Motor neuron (in vitro differentiated cells): ENCODE data around the gene S100P. TPM values are rescaled to one million over a fixed set of nuclear protein-coding genes. Genes with fewer than 3 reads are reported as not detected.
"Not testable (repeated sequence)": the region's sequence is repeated elsewhere in the genome, so short reads cannot be mapped to it uniquely, and the experiment has no call there.

Experiments
- ATAC-seq, 8 experiments: fragments of 200-7000 bp; cut with Tn5 transposase; replicated peaks in 6 of 8; 2 replicates each; pipeline ENCODE4 v1.8.0; 2021; ENCODE audit warnings: mild to moderate bottlenecking in 8 of 8, moderate library complexity in 8 of 8
- H3K27ac ChIP-seq, 2 donors: fragments of 250-450 bp; sonication (Bioruptor Pico); 2 replicates each; pipeline ENCODE4 v1.9.0; 2021; ENCODE audit warnings: antibody characterized with exemption in 2 of 2, mild to moderate bottlenecking in 2 of 2, moderate library complexity in 1 of 2
- H3K4me1 ChIP-seq, 2 donors: fragments of 250-450 bp; sonication (Bioruptor Pico); replicated peaks in 1 of 2; 2 replicates each; pipeline ENCODE4 v1.6.1; 2021; ENCODE audit warnings: antibody characterized with exemption in 2 of 2, mild to moderate bottlenecking in 2 of 2, moderate library complexity in 1 of 2
- H3K4me3 ChIP-seq, 5 donors: fragments of 250-450 bp; sonication (Bioruptor Pico); 2 replicates each; pipeline ENCODE4 v1.9.0; 2021; ENCODE audit warnings: antibody characterized with exemption in 5 of 5, mild to moderate bottlenecking in 5 of 5, moderate library complexity in 4 of 5
- WGBS, 10 experiments: fragments of 450-650 bp; shearing (Covaris generic); methylation state at CpG; one replicate each; pipeline ENCODE4 v1.0.0; 2022; 5-methylcytosine and 5-hydroxymethylcytosine counted together
- in situ Hi-C, 9 experiments: fragments of 400-800 bp; cut with MboI; loops; one replicate each; pipeline ENCODE4 v1.15.0; 2021; ENCODE audit warnings: low sequenced_read_pairs in 9 of 9, low pct_unique_long_range_greater_than_20kb in 2 of 9; ENCODE audit not compliant: unreplicated experiment in 9 of 9
- total RNA-seq, 8 experiments: library from RNA; unstranded; fragments of 300-600 nt; gene quantifications; 2 replicates each; pipeline versions ENCODE4 v1.2.3 to v1.2.4, GENCODE V29; 2022

S100P gene
- total RNA-seq, 8 experiments from 2014 or later: 0.64 to 11.9 (median 2.3) TPM; not detected in 1

DNA sequence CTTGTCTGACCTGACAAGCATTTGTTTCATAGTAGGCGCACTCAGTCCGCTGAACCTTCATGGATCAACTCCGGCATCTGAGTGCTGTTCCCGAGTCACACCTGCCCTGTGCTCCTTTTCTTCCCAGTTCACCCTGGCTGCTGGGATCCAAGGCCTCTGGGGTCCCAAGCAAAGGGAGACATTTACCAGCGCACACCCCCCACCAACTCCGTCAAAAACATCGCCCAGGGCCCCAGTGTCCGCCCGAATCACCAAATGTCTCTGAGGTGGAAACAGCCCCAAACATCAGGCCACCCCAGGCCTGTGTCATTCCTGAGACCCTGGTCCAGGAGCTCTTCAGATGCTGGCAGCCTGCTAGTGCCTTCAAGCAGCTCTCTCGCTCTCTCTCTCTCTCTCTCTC is 27.4 kb downstream of the S100P start:
- H3K27ac ChIP-seq: no peak overlapping the region

DNA sequence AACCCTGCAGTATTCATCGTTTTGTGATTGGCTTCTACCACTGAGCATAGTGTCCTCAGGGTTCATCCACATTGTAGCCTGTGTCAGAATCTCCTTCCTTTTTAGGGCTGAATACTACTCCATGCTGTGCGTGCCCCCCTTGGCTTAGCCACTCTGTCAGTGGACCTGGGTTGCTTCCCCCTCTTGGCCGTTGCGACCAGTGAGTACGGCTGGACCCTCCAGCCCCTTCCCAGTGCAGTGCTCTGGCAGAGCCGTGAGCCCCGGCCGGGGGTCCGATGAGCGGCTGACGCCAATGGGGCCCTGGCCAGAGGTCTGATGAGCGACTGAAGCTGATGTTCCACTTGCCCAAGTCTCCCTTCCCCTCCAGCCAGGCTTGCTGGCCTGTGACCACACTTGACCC is 29.2 kb downstream of the S100P start:
- in situ Hi-C loops: loop anchor here in 6 of 9 experiments (25.0 kb wide), 4 partner anchors 164 to 364 kb away; partner anchors contain the start of genes GRPEL1 (in 3 of the 6) and TADA2B (in 1 of the 6)
- 86 to 100% (median 97%) methylated on average over 6 to 11 of the region's 12 CpGs; no CpG with 5 or more reads in 5 of the 10 experiments for WGBS, 10 experiments
- no peak overlapping the region for H3K27ac ChIP-seq
- peaks cover 12 to 22% of the 10 kb centered on the region in 2 donors for H3K4me1 ChIP-seq
- H3K4me3 ChIP-seq: no peak overlapping the region
- no peak for ATAC-seq

More for the DNA sequence above, 27.4 kb downstream of the S100P start:
- Histone ChIP-seq H3K4me3 (no peak overlapping the region), H3K4me1 (peaks cover 9 to 19% of the 10 kb centered on the region in 2 donors)
- in situ Hi-C loops: loop anchor here in 6 of 9 experiments (25.0 kb wide), 4 partner anchors 166 to 366 kb away; partner anchors contain the start of genes GRPEL1 (in 3 of the 6) and TADA2B (in 1 of the 6)
- 76 to 100% (median 97%) methylated on average over 1 to 6 of the region's 10 CpGs; no CpG with 5 or more reads in 4 of the 10 experiments for WGBS, 10 experiments
- ATAC-seq: no peak

DNA sequence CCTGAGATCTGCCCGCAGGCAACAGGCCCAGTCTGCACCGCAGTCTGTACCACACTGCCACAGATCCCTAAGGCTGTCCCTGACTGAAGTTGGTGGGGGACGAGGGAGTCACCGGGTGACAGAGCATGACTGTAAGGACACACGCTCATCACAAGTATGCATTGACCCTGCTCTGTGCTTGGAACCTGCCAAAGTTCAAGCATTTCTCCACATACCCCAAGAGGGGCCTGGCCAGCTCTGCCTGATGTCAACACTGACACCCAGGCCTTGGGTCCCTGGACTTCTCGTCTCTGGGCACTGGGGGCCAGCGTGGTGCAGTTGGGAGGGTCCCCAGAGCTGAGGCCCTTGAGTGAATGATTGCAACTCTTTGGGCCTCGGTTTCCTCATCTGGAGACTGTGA is 30.2 kb downstream of the S100P start:
- peaks cover 12 to 18% of the 10 kb centered on the region in 2 donors for H3K4me1 ChIP-seq
- H3K27ac ChIP-seq: no peak overlapping the region
- WGBS, 10 experiments: 64 to 100% (median 90%) methylated on average over 1 to 6 of the region's 8 CpGs; no CpG with 5 or more reads in 5 of the 10 experiments
- no peak for ATAC-seq
- no peak overlapping the region for H3K4me3 ChIP-seq
- in situ Hi-C loops: loop anchor here in 6 of 9 experiments (25.0 kb wide), 4 partner anchors 163 to 363 kb away; partner anchors contain the start of genes GRPEL1 (in 3 of the 6) and TADA2B (in 1 of the 6)

DNA sequence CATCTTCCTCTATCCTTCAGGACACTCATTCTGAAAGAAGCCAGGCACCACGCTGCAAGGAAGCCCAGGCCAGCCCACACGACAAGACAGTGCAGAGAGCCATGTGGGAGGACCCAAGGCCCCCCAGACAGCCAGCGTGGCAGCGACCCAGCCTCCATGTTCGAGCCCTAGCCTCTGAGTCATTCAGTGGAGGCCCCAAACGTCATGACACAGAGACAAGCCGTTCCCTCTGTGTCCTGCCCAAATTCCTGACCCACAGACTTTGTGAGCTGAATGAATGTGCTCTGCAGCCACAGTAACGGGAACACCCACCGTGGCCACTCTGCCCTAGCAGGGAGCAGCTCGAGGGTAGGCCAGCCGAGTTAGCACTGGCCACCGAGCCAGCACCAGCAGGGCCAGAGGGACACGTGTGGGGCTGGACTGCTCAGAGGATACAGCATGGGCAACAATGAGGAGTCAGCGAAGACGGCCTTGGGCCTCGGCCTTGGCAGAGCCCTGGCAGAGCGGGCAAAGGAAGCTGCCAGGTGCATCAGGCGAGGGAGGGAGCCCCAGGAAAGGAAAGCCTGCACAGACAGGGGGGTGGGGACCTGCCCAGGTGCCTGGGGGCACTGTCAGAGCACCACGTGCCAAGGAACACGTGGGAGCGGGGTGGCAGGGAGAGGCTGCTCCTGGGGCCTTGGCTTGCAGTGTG is 30.9 kb downstream of the S100P start:
- Histone ChIP-seq H3K27ac (no peak overlapping the region), H3K4me1 (peaks cover 12 to 18% of the 10 kb centered on the region in 2 donors), H3K4me3 (no peak overlapping the region)
- peak in 3 of 8 experiments; percentile 38 to 79 (median 75) for ATAC-seq
- in situ Hi-C loops: loop anchor here in 6 of 9 experiments (25.0 kb wide), 4 partner anchors 163 to 363 kb away; partner anchors contain the start of genes GRPEL1 (in 3 of the 6) and TADA2B (in 1 of the 6)
- WGBS, 10 experiments: 40 to 100% (median 84%) methylated on average over 1 to 8 of the region's 21 CpGs; no CpG with 5 or more reads in 4 of the 10 experiments

- WGBS, 10 experiments: 84 to 100% (median 100%) methylated on average over 1 to 5 of the region's 16 CpGs; no CpG with 5 or more reads in 5 of the 10 experiments
- H3K27ac ChIP-seq, ATAC-seq, in situ Hi-C loops, H3K4me3 ChIP-seq: not testable (repeated sequence)
- peaks cover 13 to 18% of the 10 kb centered on the region in 2 donors for H3K4me1 ChIP-seq
These were observed 31.8 kb downstream of the S100P start for GRCh38 chr4:6725427-6725961.

DNA sequence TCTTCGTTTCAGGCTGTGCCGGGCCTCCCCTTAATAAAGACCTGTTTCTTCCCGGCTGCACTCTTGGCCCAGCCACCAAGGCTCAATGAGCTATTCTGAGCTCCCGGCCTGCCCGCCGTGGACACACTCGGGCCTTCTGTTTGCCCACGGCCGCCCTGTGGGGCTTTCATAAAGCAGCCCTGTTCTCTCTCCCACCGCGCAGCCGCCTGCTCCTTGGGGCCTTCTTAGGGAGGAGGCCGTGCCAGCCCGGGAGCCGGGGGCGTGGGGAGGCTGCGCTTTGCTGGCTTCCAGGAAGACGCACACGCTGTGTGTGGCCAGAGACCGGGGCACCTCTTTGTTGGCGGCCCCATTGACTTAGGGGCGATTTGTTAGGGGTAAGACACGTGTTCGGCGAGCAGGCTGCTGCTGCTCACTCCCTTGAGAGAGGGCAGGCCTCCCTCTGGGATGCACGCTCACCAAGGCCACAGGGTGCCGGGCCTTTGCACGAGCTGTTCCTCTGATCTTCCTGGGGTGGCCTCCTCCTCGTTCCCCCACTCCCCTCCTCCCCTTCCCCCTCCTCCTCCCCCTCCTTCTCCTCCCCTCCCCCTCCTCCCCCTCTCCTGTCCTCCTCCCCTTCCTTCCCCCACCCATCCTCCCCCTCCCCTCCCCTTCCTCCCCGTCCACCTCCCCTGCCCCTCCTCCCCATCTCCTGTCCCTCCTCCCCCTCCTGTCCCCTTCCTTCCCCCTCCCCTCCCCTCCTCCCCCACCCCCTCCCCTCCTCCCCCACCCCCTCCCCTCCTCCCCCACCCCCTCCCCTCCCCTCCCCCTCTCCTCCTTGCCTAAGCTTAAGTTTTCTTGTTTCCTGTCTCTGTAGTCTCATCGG is 33.6 kb downstream of the S100P start:
- 0 to 80% (median 47%) methylated on average over 1 to 3 of the region's 31 CpGs; no CpG with 5 or more reads in 6 of the 10 experiments for whole genome bisulfite sequencing, 10 experiments
- peak in 7 of 8 experiments; percentile 52 to 97 (median 93) for ATAC-seq
- peaks cover 16 to 26% of the 10 kb centered on the region in 2 donors for H3K4me1 ChIP-seq
- peak overlapping the region; percentile 71 to 82 for H3K27ac ChIP-seq
- in situ Hi-C loops: no loop called here
- H3K4me3 ChIP-seq: peak overlapping the region in 1 of 5 donors; percentile 8

DNA sequence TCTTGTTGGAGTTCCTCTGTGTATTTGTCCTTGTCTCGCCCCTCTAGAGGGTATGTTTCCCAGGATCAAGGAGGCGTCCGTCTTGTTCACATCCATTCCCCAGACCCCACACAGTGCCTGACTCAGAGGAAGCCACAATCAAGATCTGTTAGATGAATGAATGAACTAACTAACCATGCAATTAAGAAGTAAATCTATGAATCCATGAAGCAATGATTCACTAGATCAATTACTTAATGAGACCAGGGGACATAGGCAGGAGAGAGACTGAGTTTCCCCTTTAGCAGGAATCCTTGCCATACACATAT is 34.2 kb downstream of the S100P start:
- peaks cover 16 to 31% of the 10 kb centered on the region in 2 donors for H3K4me1 ChIP-seq
- in situ Hi-C loops: no loop called here
- no peak overlapping the region for H3K4me3 ChIP-seq
- no peak for ATAC-seq
- H3K27ac ChIP-seq: no peak overlapping the region
- WGBS, 10 experiments: 41 to 100% (median 80%) methylated on average over 2 to 3 of the region's 3 CpGs; no CpG with 5 or more reads in 7 of the 10 experiments

DNA sequence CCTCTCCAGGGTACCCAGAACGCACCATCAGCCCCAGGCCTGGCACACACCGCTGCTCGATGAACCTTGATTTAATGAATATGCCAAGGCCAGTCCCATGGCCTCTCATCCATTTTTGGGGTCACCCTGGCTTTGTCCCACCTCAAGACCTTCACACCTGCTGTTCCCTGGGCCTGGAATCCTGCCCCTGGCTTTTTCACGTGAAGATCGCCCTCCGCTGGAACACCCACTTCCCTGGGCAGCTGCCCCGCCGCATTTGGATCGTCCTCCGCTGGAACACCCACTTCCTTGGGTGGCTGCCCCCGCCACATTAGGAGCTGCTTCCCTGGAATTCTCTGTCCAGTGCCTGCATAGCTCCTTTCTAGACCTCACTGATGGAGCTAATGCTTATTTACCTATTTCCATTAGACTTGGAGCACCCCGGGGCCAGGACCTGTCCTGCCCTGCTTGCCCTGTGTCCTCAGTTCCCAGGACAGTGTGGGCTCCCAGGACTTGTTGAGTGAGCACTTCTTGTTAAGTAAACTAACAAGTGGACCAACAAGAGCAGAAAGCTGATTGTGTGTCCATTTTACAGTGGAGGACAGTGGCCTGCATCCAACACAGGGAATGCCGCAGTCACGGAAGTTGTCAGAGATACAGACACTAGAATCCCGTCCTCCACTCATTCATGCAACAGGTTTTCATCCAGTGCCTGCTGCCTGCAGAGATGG is 34.8 kb downstream of the S100P start:
- H3K4me1 ChIP-seq: peaks cover 16 to 31% of the 10 kb centered on the region in 2 donors
- H3K27ac ChIP-seq: no peak overlapping the region
- 67 to 100% (median 90%) methylated on average over 1 to 8 of the region's 15 CpGs; no CpG with 5 or more reads in 4 of the 10 experiments for WGBS, 10 experiments
- H3K4me3 ChIP-seq: no peak overlapping the region
- in situ Hi-C loops: no loop called here
- ATAC-seq: no peak

DNA sequence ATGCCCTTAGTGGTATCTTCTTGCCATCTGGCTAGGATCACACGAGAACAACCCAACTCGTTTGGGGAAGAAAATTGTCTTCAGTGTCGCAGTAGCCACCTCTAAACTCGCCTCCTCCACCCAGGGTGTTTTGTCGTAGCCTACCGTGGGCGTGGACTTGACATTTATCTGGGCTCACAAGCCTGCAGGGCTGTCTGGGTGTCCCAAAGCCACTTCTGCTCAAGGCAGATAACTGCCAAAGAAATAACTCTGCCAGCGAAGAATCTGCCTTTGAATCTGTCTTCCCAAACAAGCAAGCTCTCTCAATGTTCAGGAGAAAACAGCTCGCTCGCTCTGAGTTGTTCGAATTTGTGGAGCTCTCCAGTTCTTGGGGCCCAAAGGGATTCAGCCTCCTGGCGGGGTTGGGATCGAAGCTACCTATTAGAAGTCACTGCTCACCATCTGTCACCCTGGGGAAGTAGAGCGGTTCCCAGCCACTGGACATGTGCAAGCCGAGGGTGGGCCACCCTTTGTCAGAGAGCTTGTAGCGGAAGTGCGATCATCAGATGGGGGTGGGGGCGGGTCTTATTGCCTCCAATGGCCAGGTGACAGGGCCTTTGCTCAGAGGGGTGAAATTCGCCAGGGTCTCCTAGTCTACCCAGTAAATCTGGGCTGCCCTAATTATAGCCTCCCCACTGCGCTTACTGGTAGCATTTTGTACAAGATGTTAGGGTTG is 37.1 kb downstream of the S100P start:
- ATAC-seq: peak in 2 of 8 experiments; percentile 19 to 23
- Histone ChIP-seq H3K27ac (peak overlapping the region; percentile 23 to 53), H3K4me1 (peaks cover 16 to 22% of the 10 kb centered on the region in 2 donors), H3K4me3 (no peak overlapping the region)
- WGBS, 10 experiments: 40 to 100% (median 64%) methylated on average over 1 to 9 of the region's 20 CpGs
- in situ Hi-C loops: no loop called here

GRCh38 chr4:6731318-6731675 is 37.6 kb downstream of the S100P start:
- peaks cover 16 to 22% of the 10 kb centered on the region in 2 donors for H3K4me1 ChIP-seq
- H3K4me3 ChIP-seq: no peak overlapping the region
- ATAC-seq: no peak
- 100% methylated on average over 1 to 4 of the region's 8 CpGs; no CpG with 5 or more reads in 7 of the 10 experiments for WGBS, 10 experiments
- H3K27ac ChIP-seq: peak overlapping the region in 1 of 2 donors; percentile 53
- in situ Hi-C loops: no loop called here

GRCh38 chr4:6731780-6732179 is 38.1 kb downstream of the S100P start:
- Histone ChIP-seq H3K4me3 (no peak overlapping the region), H3K4me1 (peaks cover 15 to 19% of the 10 kb centered on the region in 2 donors), H3K27ac (no peak overlapping the region)
- WGBS, 10 experiments: 60 to 96% (median 83%) methylated on average over 1 to 5 of the region's 6 CpGs; no CpG with 5 or more reads in 7 of the 10 experiments
- in situ Hi-C loops: no loop called here
- no peak for ATAC-seq
